Choroid plexus epithelial cell (primary cell): ENCODE measurements around the gene LLCFC1.

Source experiments
- DNase-seq: peaks from one replicate; pipeline ENCODE4 v3.0.0-alpha.2; 2010; ENCODE audit warnings: low read depth
- H3K4me3 ChIP-seq: 2 replicates; pipeline ENCODE4 v1.5.1; 2011; ENCODE audit warnings: low read depth, mild to moderate bottlenecking, control low read depth, low read length, moderate library complexity
- CTCF ChIP-seq: conservative IDR thresholded peaks from 2 replicates; pipeline ENCODE4 v1.5.1; 2011; ENCODE audit warnings: low read depth, mild to moderate bottlenecking, control low read depth, inconsistent platforms, low read length, moderate library complexity

The LLCFC1 gene

DNA sequence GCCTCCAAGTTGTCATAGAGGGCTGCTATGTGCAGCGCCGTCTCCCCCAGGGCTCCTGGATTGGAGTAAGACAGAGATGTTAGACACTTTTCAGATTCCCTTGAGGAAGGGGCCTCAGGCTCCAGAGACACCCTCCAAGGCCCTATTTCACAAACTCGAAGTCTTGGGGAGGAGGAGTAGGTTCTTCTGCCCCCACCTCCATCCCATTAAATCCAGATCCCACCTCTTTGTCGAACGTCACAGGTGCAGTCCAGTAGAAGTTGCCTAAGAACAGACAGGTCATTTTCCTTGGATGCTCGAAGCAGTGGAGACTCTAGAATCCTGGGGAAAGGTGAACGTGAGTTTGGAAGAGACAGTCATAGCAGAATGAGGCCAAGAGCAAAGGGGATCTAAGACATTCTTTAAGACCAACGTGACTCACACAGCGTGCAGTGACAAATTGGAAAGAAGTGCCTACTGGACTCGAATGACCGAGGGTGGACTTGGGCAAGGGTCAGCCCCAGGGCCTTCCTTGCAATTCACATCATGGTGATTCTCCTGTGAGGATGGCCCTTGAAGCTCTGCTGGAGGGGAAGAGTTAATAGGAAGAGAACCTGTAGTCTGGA, 9.1 kb upstream of the LLCFC1 start:
- TF ChIP-seq CTCF = no peak
- no peak for DNase-seq
- no peak overlapping the region for H3K4me3 ChIP-seq

- DNase-seq = no peak
- H3K4me3 ChIP-seq = no peak overlapping the region
- no peak for TF ChIP-seq CTCF
These were observed 6.7 kb upstream of the LLCFC1 start for GRCh38 chr7:142932386-142933091.

GRCh38 chr7:142933092-142933475, 6.2 kb upstream of the LLCFC1 start:
- no peak for TF ChIP-seq CTCF
- no peak for DNase-seq
- H3K4me3 ChIP-seq = no peak overlapping the region

- no peak for TF ChIP-seq CTCF
- DNase-seq = no peak
- H3K4me3 ChIP-seq = no peak within 1 kb of the TSS
These were observed 5.7 kb upstream of the LLCFC1 start, which contains the start of gene TRPV5 for GRCh38 chr7:142933624-142934023. TRPV5 (minus strand) TSS chr7:142933746; CDS start chr7:142933459, 287 bp downstream.

DNA sequence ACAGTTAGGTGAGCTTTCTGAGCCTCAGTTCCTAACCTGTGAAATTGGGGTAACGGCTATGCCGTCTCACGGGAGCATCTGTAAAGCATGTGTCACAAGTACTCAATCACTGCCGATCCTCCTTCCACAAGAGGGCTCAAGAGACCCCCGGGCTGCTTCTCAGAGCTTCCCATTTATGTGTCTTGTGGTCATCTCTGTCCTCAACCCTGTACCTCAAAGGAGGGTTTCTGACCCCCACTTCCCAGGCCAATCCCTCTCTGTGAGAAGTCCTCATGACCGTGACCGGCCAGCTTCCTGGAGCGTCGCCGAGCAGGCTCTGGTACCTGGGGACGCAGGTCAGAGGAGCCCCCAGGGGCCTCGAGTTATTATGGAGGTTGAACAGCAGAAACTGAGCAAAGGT, 5.2 kb upstream of the LLCFC1 start:
- no peak for TF ChIP-seq CTCF
- H3K4me3 ChIP-seq = no peak overlapping the region
- DNase-seq = no peak

- TF ChIP-seq CTCF = no peak
- H3K4me3 ChIP-seq = no peak overlapping the region
- DNase-seq = no peak
These were observed 3.2 kb upstream of the LLCFC1 start for GRCh38 chr7:142935941-142936565.
